HEK293 (cell line): ENCODE measurements around the gene MMP23B.
"Not testable (repeated sequence)": the region's sequence is repeated elsewhere in the genome, so short reads cannot be mapped to it uniquely, and the experiment has no call there.

Experiments
- ZBTB7A ChIP-seq: fragments of 450-650 bp; formaldehyde crosslinking; IDR thresholded peaks from 2 replicates; pipeline ENCODE4 v1.5.1; 2016; ENCODE audit warnings: low read depth, missing biosample characterization, missing genetic modification characterization
- ZNF23 ChIP-seq: fragments of 450-650 bp; formaldehyde crosslinking; IDR thresholded peaks from 2 replicates; pipeline ENCODE4 v1.5.1; 2016; ENCODE audit warnings: missing biosample characterization, missing genetic modification characterization, borderline replicate concordance
- ZNF530 ChIP-seq: fragments of 450-650 bp; formaldehyde crosslinking; IDR thresholded peaks from 2 replicates; pipeline ENCODE4 v1.5.1; 2016; ENCODE audit warnings: low read depth, missing biosample characterization, missing genetic modification characterization
- ZNF792 ChIP-seq: fragments of 450-650 bp; formaldehyde crosslinking; IDR thresholded peaks from 2 replicates; pipeline ENCODE4 v1.5.1; 2016; ENCODE audit warnings: missing biosample characterization, missing genetic modification characterization
- TF ChIP-seq, protein P1 (sequence below): fragments of 450-650 bp; formaldehyde crosslinking; IDR thresholded peaks from 2 replicates; pipeline ENCODE4 v1.5.1; 2016; ENCODE audit warnings: missing biosample characterization, missing genetic modification characterization

DNA sequence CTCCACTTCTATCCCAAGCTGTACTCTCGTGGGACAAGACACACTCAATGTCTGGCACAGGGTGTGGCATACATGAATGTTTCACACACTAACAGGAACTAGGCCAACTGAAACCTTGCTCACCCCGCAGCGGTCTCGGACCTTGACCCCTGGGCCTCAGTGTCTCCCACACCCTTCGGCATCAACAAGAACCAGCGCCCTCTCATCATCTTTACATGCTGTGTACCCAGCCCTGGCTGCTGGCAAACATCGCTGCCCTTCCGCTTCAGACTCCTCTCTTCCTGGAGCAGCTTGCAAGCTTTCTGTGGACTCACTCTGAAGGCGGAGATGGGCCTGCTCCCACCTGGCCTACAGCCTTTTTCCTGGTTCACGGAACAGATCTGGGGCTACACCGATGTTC, 16.3 kb downstream of the MMP23B start:
- TF ChIP-seq ZNF792, ZBTB7A, ZNF23, ZNF530 (tag by site-specific recombination): not testable (repeated sequence)
- TF ChIP-seq, protein P1, sequence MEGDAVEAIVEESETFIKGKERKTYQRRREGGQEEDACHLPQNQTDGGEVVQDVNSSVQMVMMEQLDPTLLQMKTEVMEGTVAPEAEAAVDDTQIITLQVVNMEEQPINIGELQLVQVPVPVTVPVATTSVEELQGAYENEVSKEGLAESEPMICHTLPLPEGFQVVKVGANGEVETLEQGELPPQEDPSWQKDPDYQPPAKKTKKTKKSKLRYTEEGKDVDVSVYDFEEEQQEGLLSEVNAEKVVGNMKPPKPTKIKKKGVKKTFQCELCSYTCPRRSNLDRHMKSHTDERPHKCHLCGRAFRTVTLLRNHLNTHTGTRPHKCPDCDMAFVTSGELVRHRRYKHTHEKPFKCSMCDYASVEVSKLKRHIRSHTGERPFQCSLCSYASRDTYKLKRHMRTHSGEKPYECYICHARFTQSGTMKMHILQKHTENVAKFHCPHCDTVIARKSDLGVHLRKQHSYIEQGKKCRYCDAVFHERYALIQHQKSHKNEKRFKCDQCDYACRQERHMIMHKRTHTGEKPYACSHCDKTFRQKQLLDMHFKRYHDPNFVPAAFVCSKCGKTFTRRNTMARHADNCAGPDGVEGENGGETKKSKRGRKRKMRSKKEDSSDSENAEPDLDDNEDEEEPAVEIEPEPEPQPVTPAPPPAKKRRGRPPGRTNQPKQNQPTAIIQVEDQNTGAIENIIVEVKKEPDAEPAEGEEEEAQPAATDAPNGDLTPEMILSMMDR: not testable (repeated sequence)
